SK-N-SH (cell line): ENCODE data around the gene LEPROT. TPM values are rescaled to one million over a fixed set of nuclear protein-coding genes. Genes with fewer than 3 reads are reported as not detected.

ENCODE experiments used
- CTCF ChIA-PET: fragments of 300-600, 350-600 bp; formaldehyde crosslinking; extraction: SDS; loops from one replicate; lab custom pipeline; 2021; lab: Yijun Ruan, JAX
- POLR2A ChIA-PET: fragments of 350-600 bp; sonication (Branson Sonifier 250); formaldehyde crosslinking; extraction: SDS; loops from one replicate; lab custom pipeline; 2020; ENCODE audit warnings: antibody characterized with exemption, inconsistent platforms; lab: Yijun Ruan, JAX
- DNase-seq: peaks from one replicate; pipeline ENCODE4 v3.0.0; 2012
- H2AFZ ChIP-seq: fragments of 200-600 bp; sonication (generic); 2 replicates; pipeline ENCODE4 v1.8.1; 2016; ENCODE audit warnings: antibody characterized with exemption, mild to moderate bottlenecking, low read depth
- H3F3A ChIP-seq: fragments of 200-600 bp; sonication (generic); replicated peaks from 2 replicates; pipeline ENCODE3; 2016; ENCODE audit warnings: antibody characterized with exemption, mild to moderate bottlenecking; ENCODE audit not compliant: insufficient read depth
- H3K27ac ChIP-seq, 2 experiments: fragments of 200-500 bp in 1 of 2; fragments of 200-600 bp in 1 of 2; sonication (Bioruptor generic) in 1 of 2; sonication (generic), shearing (Covaris generic) in 1 of 2; 2 replicates each; pipeline versions ENCODE4 v1.5.1 to v1.6.1; 2014 to 2016; ENCODE audit warnings: low read depth in 2 of 2, inconsistent platforms in 1 of 2, low read length in 1 of 2, mild to moderate bottlenecking in 1 of 2, mixed read lengths in 1 of 2
- H3K27me3 ChIP-seq: fragments of 200-600 bp; sonication (generic), shearing (Covaris generic); 2 replicates; pipeline ENCODE4 v1.6.1; 2016; ENCODE audit warnings: mixed run types; ENCODE audit not compliant: insufficient read depth
- H3K36me3 ChIP-seq, 2 experiments: fragments of 200-500 bp in 1 of 2; fragments of 200-600 bp in 1 of 2; sonication (Bioruptor generic) in 1 of 2; sonication (generic) in 1 of 2; replicated peaks in 1 of 2; 2 replicates each; pipeline versions ENCODE3 to v1.5.1; 2014 to 2016; ENCODE audit warnings: low read length in 1 of 2, mild to moderate bottlenecking in 1 of 2; ENCODE audit not compliant: insufficient read depth in 2 of 2, control insufficient read depth in 1 of 2
- H3K4me1 ChIP-seq, 2 experiments: fragments of 200-500 bp in 1 of 2; fragments of 200-600 bp in 1 of 2; sonication (Bioruptor generic) in 1 of 2; sonication (generic), shearing (Covaris generic) in 1 of 2; 2 replicates each; pipeline versions ENCODE4 v1.5.1 to v1.6.1; 2014 to 2016; ENCODE audit warnings: low read depth in 1 of 2, low read length in 1 of 2, mixed run types in 1 of 2; ENCODE audit not compliant: insufficient read depth in 2 of 2, control insufficient read depth in 1 of 2
- H3K4me2 ChIP-seq: fragments of 200-600 bp; sonication (generic), shearing (Covaris generic); 2 replicates; pipeline ENCODE4 v1.6.1; 2017; ENCODE audit warnings: mixed run types
- H3K4me3 ChIP-seq, 2 experiments: fragments of 200-500 bp in 1 of 2; fragments of 200-600 bp in 1 of 2; sonication (Bioruptor generic) in 1 of 2; sonication (generic), shearing (Covaris generic) in 1 of 2; 2 replicates each; pipeline versions ENCODE4 v1.5.1 to v1.8.1; 2014 to 2016; ENCODE audit warnings: low read depth in 2 of 2, inconsistent platforms in 1 of 2, low read length in 1 of 2, mild to moderate bottlenecking in 1 of 2, mixed read lengths in 1 of 2, moderate library complexity in 1 of 2
- H3K79me2 ChIP-seq: fragments of 200-600 bp; sonication (generic); 2 replicates; pipeline ENCODE4 v1.8.1; 2017; ENCODE audit warnings: mild to moderate bottlenecking; ENCODE audit not compliant: insufficient read depth
- H3K9ac ChIP-seq: fragments of 200-600 bp; sonication (generic); 2 replicates; pipeline ENCODE4 v1.6.1; 2017; ENCODE audit warnings: mixed run types
- H3K9me2 ChIP-seq: fragments of 200-600 bp; sonication (generic); 2 replicates; pipeline ENCODE4 v1.6.1; 2017; ENCODE audit warnings: mixed run types
- H3K9me3 ChIP-seq: fragments of 200-600 bp; sonication (generic); 2 replicates; pipeline ENCODE4 v1.6.1; 2017; ENCODE audit warnings: mixed run types, mild to moderate bottlenecking, moderate library complexity
- H4K20me1 ChIP-seq: fragments of 200-600 bp; sonication (generic); 2 replicates; pipeline ENCODE4 v1.6.1; 2017; ENCODE audit warnings: mild to moderate bottlenecking, mixed run types; ENCODE audit not compliant: insufficient read depth
- EP300 ChIP-seq, 2 experiments: IDR thresholded peaks; 2 replicates each; pipeline versions ENCODE4 v1.4.0 to v1.6.1; 2012; ENCODE audit warnings: borderline replicate concordance in 1 of 2, low read depth in 1 of 2, low read length in 1 of 2
- FOSL2 ChIP-seq: IDR thresholded peaks from 2 replicates; pipeline ENCODE4 v1.4.0; 2012; ENCODE audit warnings: low read depth, mild to moderate bottlenecking, moderate library complexity, borderline replicate concordance
- FOXJ3 ChIP-seq: sonication (generic); formaldehyde crosslinking; IDR thresholded peaks from 2 replicates; pipeline ENCODE4 v1.5.1; 2020; ENCODE audit warnings: mild to moderate bottlenecking, missing genetic modification reagents
- FOXM1 ChIP-seq: IDR thresholded peaks from 2 replicates; pipeline ENCODE4 v1.4.0; 2012; ENCODE audit warnings: low read depth, mild to moderate bottlenecking
- GABPA ChIP-seq: IDR thresholded peaks from 2 replicates; pipeline ENCODE4 v1.4.0; 2012; ENCODE audit warnings: low read depth, mild to moderate bottlenecking
- GATA2 ChIP-seq: sonication (generic); formaldehyde crosslinking; IDR thresholded peaks from 2 replicates; pipeline ENCODE4 v1.5.0; 2020; ENCODE audit warnings: mild to moderate bottlenecking, missing genetic modification reagents
- IRF3 ChIP-seq: fragments of 150-350 bp; IDR thresholded peaks from 2 replicates; pipeline ENCODE4 v1.6.1; 2016; ENCODE audit warnings: mild to moderate bottlenecking, low read depth, low read length
- MAX ChIP-seq: IDR thresholded peaks from 2 replicates; pipeline ENCODE4 v1.4.0; 2012; ENCODE audit warnings: low read depth
- MXI1 ChIP-seq: IDR thresholded peaks from 2 replicates; pipeline ENCODE4 v1.6.1; 2012; ENCODE audit warnings: mild to moderate bottlenecking, low read depth, low read length, improper control_type of control experiment
- NRF1 ChIP-seq: IDR thresholded peaks from 2 replicates; pipeline ENCODE4 v1.6.1; 2012; ENCODE audit warnings: low read depth, mild to moderate bottlenecking, low read length
- PBX3 ChIP-seq: IDR thresholded peaks from 2 replicates; pipeline ENCODE4; 2012
- RAD21 ChIP-seq: IDR thresholded peaks from 2 replicates; pipeline ENCODE4 v1.6.1; 2012; ENCODE audit warnings: mild to moderate bottlenecking, low read length
- REST ChIP-seq: IDR thresholded peaks from 2 replicates; pipeline ENCODE4 v1.6.1; 2012; ENCODE audit warnings: mild to moderate bottlenecking, low read depth, low read length, moderate library complexity
- RFX5 ChIP-seq: IDR thresholded peaks from 2 replicates; pipeline ENCODE4 v1.6.1; 2012; ENCODE audit warnings: mild to moderate bottlenecking, improper control_type of control experiment, low read length
- RXRA ChIP-seq: IDR thresholded peaks from 2 replicates; pipeline ENCODE4 v1.4.0; 2012; ENCODE audit warnings: low read depth, mild to moderate bottlenecking, borderline replicate concordance
- SMC3 ChIP-seq: IDR thresholded peaks from 2 replicates; pipeline ENCODE4 v1.6.1; 2012; ENCODE audit warnings: low read depth, low read length, improper control_type of control experiment
- TAF1 ChIP-seq: IDR thresholded peaks from 2 replicates; pipeline ENCODE4 v1.6.1; 2012; ENCODE audit warnings: low read depth, mild to moderate bottlenecking, low read length, moderate library complexity, borderline replicate concordance
- TCF12 ChIP-seq: IDR thresholded peaks from 2 replicates; pipeline ENCODE4 v1.4.0; 2012
- TEAD4 ChIP-seq: IDR thresholded peaks from 2 replicates; pipeline ENCODE4 v1.4.0; 2012; ENCODE audit warnings: mild to moderate bottlenecking, borderline replicate concordance; ENCODE audit not compliant: insufficient read depth
- USF1 ChIP-seq: IDR thresholded peaks from 2 replicates; pipeline ENCODE4 v1.4.0; 2012; ENCODE audit warnings: low read depth, borderline replicate concordance
- USF2 ChIP-seq: fragments of 150-350 bp; IDR thresholded peaks from 2 replicates; pipeline ENCODE4 v1.6.1; 2017; ENCODE audit warnings: antibody characterized with exemption, low read length, low read depth, borderline replicate concordance
- WGBS: methylation state at CpG from one replicate; pipeline ENCODE4 v1.1.6; 2017; ENCODE audit warnings: low lambda C conversion rate; 5-methylcytosine and 5-hydroxymethylcytosine counted together
- polyA plus RNA-seq, 3 experiments: library from polyadenylated mRNA; depleted of rRNA; stranded (reverse); fragments of >200 nt; gene quantifications; 2 replicates each; pipeline ENCODE4 v1.2.3, GENCODE V29; 2012

LEPROT gene
- polyA plus RNA-seq, 1 of the 3 experiments (the other 2 are of a cell fraction): 38.9 TPM

- Histone ChIP-seq H3K79me2 (no peaks in the 10 kb centered on the region), H3K27ac (no peak overlapping the region), H3K9ac (no peak overlapping the region), H3K9me3 (no peaks in the 10 kb centered on the region), H3K4me2 (no peak overlapping the region), H3K4me3 (no peak overlapping the region), H2AFZ (no peak overlapping the region), H3F3A (no peaks in the 10 kb centered on the region), H3K36me3 (no peaks in the 10 kb centered on the region), H4K20me1 (no peaks in the 10 kb centered on the region), H3K4me1 (no peaks in the 10 kb centered on the region), H3K27me3 (no peaks in the 10 kb centered on the region), H3K9me2 (no peaks in the 10 kb centered on the region)
- DNase-seq: no peak
- CTCF ChIA-PET: interaction anchor here (0.6 kb wide), 1 partner anchor 242 kb away, joined by 3 read pairs; no protein-coding TSS in a partner anchor
- POLR2A ChIA-PET: no interaction called here
- TF ChIP-seq EP300 (IDR thresholded peaks at IDR 0.05; ENCODE audit: borderline replicate concordance in 1 of 2, low read depth in 1 of 2, low read length in 1 of 2): no peak
- TF ChIP-seq TAF1: no peak
- TF ChIP-seq FOSL2: no peak
- TF ChIP-seq GATA2 (CRISPR knock-in tag): no peak
- no peak for TF ChIP-seq FOXJ3
- no peak for TF ChIP-seq FOXM1
- no peak for TF ChIP-seq TCF12
- TF ChIP-seq REST: no peak
- TF ChIP-seq USF2: no peak
- no peak for TF ChIP-seq GABPA
- TF ChIP-seq USF1: no peak
- WGBS: 96% methylated on average over 1 of the region's 1 CpG
These were observed 25.4 kb downstream of the LEPROT start for GRCh38 chr1:65445837-65446236.

GRCh38 chr1:65449214-65449823 is 28.9 kb downstream of the LEPROT start:
- Histone ChIP-seq H3K36me3 (no peaks in the 10 kb centered on the region), H3K9ac (no peak overlapping the region), H3K9me2 (no peaks in the 10 kb centered on the region), H2AFZ (no peak overlapping the region), H3F3A (no peaks in the 10 kb centered on the region), H3K4me3 (no peak overlapping the region), H3K9me3 (no peaks in the 10 kb centered on the region), H3K4me2 (no peak overlapping the region), H3K27ac (no peak overlapping the region), H3K4me1 (no peaks in the 10 kb centered on the region), H3K27me3 (no peaks in the 10 kb centered on the region), H3K79me2 (no peaks in the 10 kb centered on the region), H4K20me1 (no peaks in the 10 kb centered on the region)
- POLR2A ChIA-PET: no interaction called here
- CTCF ChIA-PET: no interaction called here
- no peak for DNase-seq
- WGBS: 88% methylated on average over 4 of the region's 4 CpGs
- no peak for TF ChIP-seq IRF3
- TF ChIP-seq GATA2 (CRISPR knock-in tag): no peak
- no peak for TF ChIP-seq TCF12
- TF ChIP-seq TAF1: no peak
- no peak for TF ChIP-seq SMC3
- TF ChIP-seq RXRA: no peak
- no peak for TF ChIP-seq NRF1
- no peak for TF ChIP-seq MXI1
- TF ChIP-seq MAX: no peak
- no peak for TF ChIP-seq RAD21
- no peak for TF ChIP-seq TEAD4
- no peak for TF ChIP-seq RFX5
- no peak for TF ChIP-seq PBX3
